CD4-positive, alpha-beta memory T cell (primary cell): ENCODE measurements around the gene MRPL4. TPM values are rescaled to one million over a fixed set of nuclear protein-coding genes. Genes with fewer than 3 reads are reported as not detected.
"Not testable (repeated sequence)": the region's sequence is repeated elsewhere in the genome, so short reads cannot be mapped to it uniquely, and the experiment has no call there.

Experiments used
- CTCF ChIA-PET: fragments of 350-600 bp; sonication (Branson Sonifier 250); formaldehyde crosslinking; loops from one replicate; lab custom pipeline; 2021; ENCODE audit warnings: inconsistent platforms; ENCODE audit not compliant: partially characterized antibody; lab: Charles Lee
- POLR2A ChIA-PET: fragments of 350-600 bp; sonication (Branson Sonifier 250); formaldehyde crosslinking; loops from one replicate; lab custom pipeline; 2021; ENCODE audit not compliant: partially characterized antibody; lab: Charles Lee
- DNase-seq, 5 donors: peaks; one replicate each; pipeline versions ENCODE4 v3.0.0 to v3.0.0-alpha.2; 2020 to 2022; ENCODE audit warnings: mixed read lengths in 1 of 5
- H3K27ac ChIP-seq: one replicate; pipeline ENCODE4 v1.7.0; 2013; ENCODE audit warnings: low read depth, low read length
- H3K27me3 ChIP-seq: 2 replicates; pipeline ENCODE4 v1.7.0; 2013; ENCODE audit warnings: mild to moderate bottlenecking, low read length, moderate library complexity; ENCODE audit not compliant: insufficient read depth
- H3K36me3 ChIP-seq: 2 replicates; pipeline ENCODE4 v1.7.0; 2013; ENCODE audit warnings: mild to moderate bottlenecking, low read length, moderate library complexity; ENCODE audit not compliant: insufficient read depth
- H3K4me1 ChIP-seq: 2 replicates; pipeline ENCODE4 v1.7.0; 2013; ENCODE audit warnings: mild to moderate bottlenecking, low read length, moderate library complexity; ENCODE audit not compliant: insufficient read depth
- H3K4me3 ChIP-seq, 2 donors: one replicate each; pipeline ENCODE4 v1.7.0; 2013; ENCODE audit warnings: low read length in 2 of 2, mild to moderate bottlenecking in 1 of 2
- H3K9me3 ChIP-seq, 2 donors: one replicate each; pipeline ENCODE4 v1.7.0; 2013; ENCODE audit warnings: low read length in 2 of 2, control low read depth in 1 of 2; ENCODE audit not compliant: control insufficient read depth in 1 of 2
- H3K27ac Mint-ChIP-seq, 7 donors: one replicate each; pipeline ENCODE4 v1.8.0; 2020 to 2021; ENCODE audit warnings: mixed read lengths in 7 of 7, mild to moderate bottlenecking in 6 of 7, inconsistent platforms in 3 of 7, moderate library complexity in 3 of 7
- H3K27me3 Mint-ChIP-seq, 2 donors: one replicate each; pipeline ENCODE4 v1.8.0; 2020 to 2021; ENCODE audit warnings: mixed read lengths in 2 of 2
- H3K36me3 Mint-ChIP-seq, 2 donors: one replicate each; pipeline ENCODE4 v1.8.0; 2020 to 2021; ENCODE audit warnings: mixed read lengths in 2 of 2, inconsistent platforms in 1 of 2, mild to moderate bottlenecking in 1 of 2
- H3K4me1 Mint-ChIP-seq, 4 donors: one replicate each; pipeline ENCODE4 v1.8.0; 2020 to 2021; ENCODE audit warnings: mixed read lengths in 4 of 4, mild to moderate bottlenecking in 1 of 4
- H3K4me3 Mint-ChIP-seq, 8 donors: one replicate each; pipeline ENCODE4 v1.8.0; 2020 to 2021; ENCODE audit warnings: mixed read lengths in 8 of 8, mild to moderate bottlenecking in 7 of 8, moderate library complexity in 6 of 8, inconsistent platforms in 3 of 8
- H3K9me3 Mint-ChIP-seq, 8 donors: one replicate each; pipeline ENCODE4 v1.8.0; 2020 to 2021; ENCODE audit warnings: mixed read lengths in 8 of 8, mild to moderate bottlenecking in 5 of 8, inconsistent platforms in 3 of 8, moderate library complexity in 1 of 8
- intact Hi-C: fragments of 100-400 bp; cut with micrococcal nuclease; formaldehyde crosslinking; loops from one replicate; pipeline ENCODE4 v1.15.1; 2023
- polyA plus RNA-seq, 2 donors: library from polyadenylated mRNA; unstranded; fragments of 300-500 nt; fragmentation: Illumina TruSeq; gene quantifications; one replicate each; pipeline ENCODE4 v1.2.3, GENCODE V29; 2021
- total RNA-seq, 2 experiments: library from RNA; stranded (reverse); gene quantifications; one replicate each; pipeline ENCODE4 v1.2.3, GENCODE V29; 2021

The MRPL4 gene
- total and polyA plus RNA-seq, 4 experiments from 2014 or later = 28.9 to 44.6 (median 39.9) TPM

- ChIA-PET POLR2A (interaction anchor here (0.7 to 2.8 kb wide), 21 partner anchors 9 to 188 kb away, joined by 3 to 18 read pairs (median 5); partner anchors contain the start of genes DNMT1, ICAM1, MRPL4 and RAVER1), CTCF (interaction anchor here (0.6 to 6.1 kb wide), 9 partner anchors 10 to 431 kb away, joined by 3 to 83 read pairs (median 5); partner anchors contain the start of genes ICAM1 and MRPL4)
- not testable (repeated sequence) for H3K36me3 Mint-ChIP-seq
Measured at GRCh38 chr19:10235409-10235808, 16.6 kb upstream of the MRPL4 start.

GRCh38 chr19:10237702-10238101, 14.3 kb upstream of the MRPL4 start:
- Mint-ChIP-seq H3K9me3 (peaks cover 0 to 1% (median 0%) of the 10 kb centered on the region in 8 donors), H3K4me1 (peaks cover 14 to 27% (median 17%) of the 10 kb centered on the region in 4 donors), H3K4me3 (no peak overlapping the region), H3K27ac (peak overlapping the region in 4 of 7 donors; percentile 42 to 82 (median 70)), H3K36me3 (no peaks in the 10 kb centered on the region), H3K27me3 (no peaks in the 10 kb centered on the region)
- Histone ChIP-seq H3K36me3 (no peaks in the 10 kb centered on the region), H3K27ac (no peak overlapping the region), H3K4me3 (no peak overlapping the region), H3K27me3 (no peaks in the 10 kb centered on the region), H3K4me1 (peaks cover 25% of the 10 kb centered on the region), H3K9me3 (no peaks in the 10 kb centered on the region)
- intact Hi-C loops = loop anchor here (10.0 kb wide), 1 partner anchor 597 kb away; the partner anchor contains the start of gene TMED1
- POLR2A ChIA-PET = interaction anchor here (2.0 kb wide), 1 partner anchor 17 kb away, joined by 12 read pairs; no protein-coding TSS in a partner anchor
- DNase-seq = no peak
- CTCF ChIA-PET = interaction anchor here (6.1 kb wide), 1 partner anchor 12 kb away, joined by 83 read pairs; the partner anchor contains the start of gene MRPL4

More at GRCh38 chr19:10235409-10235808, 16.6 kb upstream of the MRPL4 start:
- Histone ChIP-seq H3K4me1 (peaks cover 25% of the 10 kb centered on the region), H3K4me3 (peak overlapping the region in 1 of 2 donors; percentile 63), H3K27ac (peak overlapping the region; percentile 93)
- H3K9me3 Mint-ChIP-seq, H3K36me3 ChIP-seq, H3K27me3 Mint-ChIP-seq, H3K27me3 ChIP-seq, DNase-seq, H3K9me3 ChIP-seq: not testable (repeated sequence)
- intact Hi-C loops = loop anchor here (10.0 kb wide), 1 partner anchor 599 kb away; the partner anchor contains the start of gene TMED1
- H3K4me3 Mint-ChIP-seq = peak overlapping the region in 7 of 8 donors; percentile 84 to 95 (median 90)
- peaks cover 15 to 44% (median 21%) of the 10 kb centered on the region in 4 donors for H3K4me1 Mint-ChIP-seq
- H3K27ac Mint-ChIP-seq = peak overlapping the region; percentile 98 to 100 (median 99)

GRCh38 chr19:10238172-10238783, 13.7 kb upstream of the MRPL4 start:
- peaks cover 0 to 1% (median 0%) of the 10 kb centered on the region in 8 donors for H3K9me3 Mint-ChIP-seq
- Histone ChIP-seq H3K27ac (no peak overlapping the region), H3K4me3 (no peak overlapping the region), H3K36me3 (no peaks in the 10 kb centered on the region), H3K4me1 (peaks cover 25% of the 10 kb centered on the region), H3K9me3 (no peaks in the 10 kb centered on the region), H3K27me3 (no peaks in the 10 kb centered on the region)
- intact Hi-C loops = loop anchor here (10.0 kb wide), 1 partner anchor 597 kb away; the partner anchor contains the start of gene TMED1
- DNase-seq = no peak
- H3K4me3 Mint-ChIP-seq = peak overlapping the region in 1 of 8 donors; percentile 46
- H3K4me1 Mint-ChIP-seq = peaks cover 14 to 27% (median 17%) of the 10 kb centered on the region in 4 donors
- ChIA-PET POLR2A (interaction anchor here (0.9 kb wide), 1 partner anchor 16 kb away, joined by 3 read pairs; no protein-coding TSS in a partner anchor), CTCF (interaction anchor here (6.1 kb wide), 1 partner anchor 12 kb away, joined by 83 read pairs; the partner anchor contains the start of gene MRPL4)
- H3K27ac Mint-ChIP-seq = peak overlapping the region in 5 of 7 donors; percentile 27 to 82 (median 46)
- no peaks in the 10 kb centered on the region for H3K36me3 Mint-ChIP-seq
- H3K27me3 Mint-ChIP-seq = no peaks in the 10 kb centered on the region

- H3K27ac Mint-ChIP-seq, H3K27ac ChIP-seq, DNase-seq, POLR2A ChIA-PET, H3K27me3 Mint-ChIP-seq, H3K36me3 ChIP-seq, H3K4me1 Mint-ChIP-seq, H3K9me3 Mint-ChIP-seq, H3K4me3 Mint-ChIP-seq, H3K9me3 ChIP-seq, H3K36me3 Mint-ChIP-seq, H3K4me1 ChIP-seq, H3K27me3 ChIP-seq, intact Hi-C loops, H3K4me3 ChIP-seq: not testable (repeated sequence)
- CTCF ChIA-PET = interaction anchor here (1.0 kb wide), 1 partner anchor 8 kb away, joined by 4 read pairs; no protein-coding TSS in a partner anchor
Measured at GRCh38 chr19:10241826-10242449, 10.1 kb upstream of the MRPL4 start.

- no peaks in the 10 kb centered on the region for H3K36me3 ChIP-seq
- no peak overlapping the region for H3K27ac ChIP-seq
- no peak for DNase-seq
- Mint-ChIP-seq H3K4me3 (no peak overlapping the region), H3K27ac (no peak overlapping the region), H3K27me3 (no peaks in the 10 kb centered on the region), H3K4me1 (peaks cover 0 to 1% (median under 1%) of the 10 kb centered on the region in 4 donors), H3K9me3 (peaks cover 0 to 1% (median 0%) of the 10 kb centered on the region in 8 donors), H3K36me3 (no peaks in the 10 kb centered on the region)
- CTCF ChIA-PET = no interaction called here
- no peaks in the 10 kb centered on the region for H3K27me3 ChIP-seq
- H3K9me3 ChIP-seq = no peaks in the 10 kb centered on the region
- H3K4me1 ChIP-seq = no peaks in the 10 kb centered on the region
- H3K4me3 ChIP-seq = no peak overlapping the region
- POLR2A ChIA-PET = interaction anchor here (1.4 kb wide), 1 partner anchor 139 kb away, joined by 3 read pairs; no protein-coding TSS in a partner anchor
- intact Hi-C loops = no loop called here
Measured at GRCh38 chr19:10243606-10244005, 8.4 kb upstream of the MRPL4 start.

GRCh38 chr19:10245189-10245939, 6.7 kb upstream of the MRPL4 start:
- Mint-ChIP-seq H3K36me3 (no peaks in the 10 kb centered on the region), H3K9me3 (no peaks in the 10 kb centered on the region), H3K4me3 (no peak overlapping the region), H3K27me3 (no peaks in the 10 kb centered on the region), H3K4me1 (peaks cover 3 to 5% (median 4%) of the 10 kb centered on the region in 4 donors), H3K27ac (peak overlapping the region in 5 of 7 donors; percentile 10 to 83 (median 62))
- no peak for DNase-seq
- no peaks in the 10 kb centered on the region for H3K27me3 ChIP-seq
- H3K36me3 ChIP-seq = no peaks in the 10 kb centered on the region
- CTCF ChIA-PET = interaction anchor here (0.6 to 2.6 kb wide), 4 partner anchors 9 to 83 kb away, joined by 3 to 11 read pairs (median 4); no protein-coding TSS in a partner anchor
- POLR2A ChIA-PET = interaction anchor here (0.7 to 1.1 kb wide), 2 partner anchors 9 to 15 kb away, joined by 3 read pairs; no protein-coding TSS in a partner anchor
- H3K4me3 ChIP-seq = no peak overlapping the region
- no peaks in the 10 kb centered on the region for H3K9me3 ChIP-seq
- no peak overlapping the region for H3K27ac ChIP-seq
- peaks cover 3% of the 10 kb centered on the region for H3K4me1 ChIP-seq
- intact Hi-C loops = no loop called here
